ENCODE data around the gene RSAD2. TPM values are rescaled to one million over a fixed set of nuclear protein-coding genes. Genes with fewer than 3 reads are reported as not detected.

The RSAD2 gene
- total and polyA plus RNA-seq, 9 of the 15 experiments (the other 6 are each of a cell fraction or from before 2014, with no cell fraction given) = 0.15 to 1.4 (median 0.28) TPM

DNA sequence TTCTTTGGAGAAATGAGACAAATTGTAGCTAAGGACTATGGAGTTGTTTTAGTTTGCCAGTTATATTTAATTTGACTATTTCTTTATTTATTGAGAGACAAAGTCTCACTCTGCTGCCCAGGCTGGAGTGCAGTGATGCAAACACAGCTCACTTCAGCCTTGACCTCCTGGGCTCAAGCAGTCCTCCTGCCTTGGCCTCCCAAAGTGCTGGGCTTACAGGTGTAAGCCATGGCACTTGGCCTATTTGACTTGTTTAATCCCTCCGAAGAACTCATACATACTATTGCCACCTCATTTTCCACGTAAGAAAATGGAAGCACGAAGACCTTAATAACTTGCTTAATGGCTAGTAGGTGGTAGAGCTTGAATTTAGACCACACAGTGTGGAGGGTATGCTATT is 38.6 kb downstream of the RSAD2 start (continued):
- TF ChIP-seq, protein P1, sequence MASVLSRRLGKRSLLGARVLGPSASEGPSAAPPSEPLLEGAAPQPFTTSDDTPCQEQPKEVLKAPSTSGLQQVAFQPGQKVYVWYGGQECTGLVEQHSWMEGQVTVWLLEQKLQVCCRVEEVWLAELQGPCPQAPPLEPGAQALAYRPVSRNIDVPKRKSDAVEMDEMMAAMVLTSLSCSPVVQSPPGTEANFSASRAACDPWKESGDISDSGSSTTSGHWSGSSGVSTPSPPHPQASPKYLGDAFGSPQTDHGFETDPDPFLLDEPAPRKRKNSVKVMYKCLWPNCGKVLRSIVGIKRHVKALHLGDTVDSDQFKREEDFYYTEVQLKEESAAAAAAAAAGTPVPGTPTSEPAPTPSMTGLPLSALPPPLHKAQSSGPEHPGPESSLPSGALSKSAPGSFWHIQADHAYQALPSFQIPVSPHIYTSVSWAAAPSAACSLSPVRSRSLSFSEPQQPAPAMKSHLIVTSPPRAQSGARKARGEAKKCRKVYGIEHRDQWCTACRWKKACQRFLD (CRISPR knock-in tag; IDR thresholded peaks at IDR 0.05) = no peak
- no peak for TF ChIP-seq SMARCA4 (IDR thresholded peaks at IDR 0.05)

DNA sequence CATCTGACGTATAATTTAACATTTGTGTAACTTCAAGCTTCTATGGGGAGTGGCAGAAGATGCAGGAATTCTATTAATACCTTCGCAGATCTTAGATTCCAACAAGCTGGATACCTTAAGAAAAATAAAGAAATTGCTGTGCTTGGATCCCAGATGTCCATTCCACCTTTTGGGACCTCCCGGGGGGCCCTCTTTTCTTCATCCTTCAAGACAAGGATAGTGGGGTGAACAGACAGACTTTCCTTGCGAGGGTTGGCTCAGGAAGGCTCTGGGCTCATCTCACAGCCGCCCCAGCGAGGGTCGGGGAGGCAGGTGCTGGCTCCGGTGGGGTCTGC is 39.1 kb downstream of the RSAD2 start:
- H3K9ac ChIP-seq (ENCODE audit: insufficient read depth in 1 of 2, low read depth in 2 of 2, low read length in 2 of 2) = peak overlapping the region in 1 of 2 experiments; percentile 82; a peak in 2 of 4 replicates
- DNase-seq (ENCODE audit: extremely low read depth in 1 of 4, low spot score in 3 of 4) (no peak), ATAC-seq (no peak), FAIRE-seq (no peak)
- BruUV-seq (replicated peaks) = no TSS peak
- peak overlapping the region; percentile 56; the same call in 1 of the 2 replicates for H3K4me2 ChIP-seq (ENCODE audit: insufficient read depth, low read length)
- no peaks in the 10 kb centered on the region for H3K36me3 ChIP-seq (ENCODE audit: control insufficient read depth, insufficient read depth, low read length)
- H3K27me3 ChIP-seq (ENCODE audit: control insufficient read depth in 2 of 2, insufficient read depth in 2 of 2, low read length in 2 of 2) = 0 out of 5 replicates have a peak, but pooled peaks cover 0 to 4% of the 10 kb centered on the region in 2 experiments
- H3K27ac ChIP-seq (ENCODE audit: extremely low read depth, low read depth, low read length) = no peak overlapping the region
- no peaks in the 10 kb centered on the region for H3K9me3 ChIP-seq (replicated peaks; ENCODE audit: control insufficient read depth, insufficient read depth, low read depth, low read length)
- H3K4me3 ChIP-seq = no peak overlapping the region
- in situ Hi-C loops (cut with MboI) (no loop called here), intact Hi-C loops (cut with micrococcal nuclease) (loop anchor here (2.0 to 5.0 kb wide), 4 partner anchors 20 to 166 kb away; no protein-coding TSS in a partner anchor)
- H4K20me1 ChIP-seq (replicated peaks; ENCODE audit: control insufficient read depth, insufficient read depth, low read length) = peaks cover 4% of the 10 kb centered on the region; the same call in 1 of the 2 replicates
- peak overlapping the region; percentile 92 for H2AFZ ChIP-seq (ENCODE audit: low read depth, low read length)
- H3K79me2 ChIP-seq (ENCODE audit: control insufficient read depth, insufficient read depth, low read length) = no peaks in the 10 kb centered on the region
- no peak for TF ChIP-seq BCLAF1 (IDR thresholded peaks at IDR 0.05; ENCODE audit: borderline replicate concordance in 1 of 2, control insufficient read depth in 1 of 2, low read depth in 2 of 2, low read length in 1 of 2)
- ChIA-PET CTCF (ENCODE audit: low intra/inter-chr PET ratio) (interaction anchor here (1.1 kb wide), 1 partner anchor 91 kb away, joined by 4 read pairs; no protein-coding TSS in a partner anchor), POLR2A (interaction anchor here (0.5 to 1.5 kb wide), 4 partner anchors 20 to 168 kb away, joined by 3 to 5 read pairs (median 4); no protein-coding TSS in a partner anchor)
- H3K4me1 ChIP-seq (replicated peaks in 1 of 2; ENCODE audit: control insufficient read depth in 2 of 2, insufficient read depth in 2 of 2, low read length in 2 of 2) = peaks cover 3 to 25% of the 10 kb centered on the region in 2 experiments; a peak in 4 of 5 replicates
- H3K9me1 ChIP-seq (ENCODE audit: control insufficient read depth, insufficient read depth, low read length) = no peaks in the 10 kb centered on the region
- 67% methylated on average over 4 of the region's 8 CpGs for WGBS (ENCODE audit: insufficient coverage, low coverage, missing lambda C conversion rate)
